ENCODE measurements around the gene CLEC4M.
"Not testable (repeated sequence)": the region's sequence is repeated elsewhere in the genome, so short reads cannot be mapped to it uniquely, and the experiment has no call there.

The CLEC4M gene

DNA sequence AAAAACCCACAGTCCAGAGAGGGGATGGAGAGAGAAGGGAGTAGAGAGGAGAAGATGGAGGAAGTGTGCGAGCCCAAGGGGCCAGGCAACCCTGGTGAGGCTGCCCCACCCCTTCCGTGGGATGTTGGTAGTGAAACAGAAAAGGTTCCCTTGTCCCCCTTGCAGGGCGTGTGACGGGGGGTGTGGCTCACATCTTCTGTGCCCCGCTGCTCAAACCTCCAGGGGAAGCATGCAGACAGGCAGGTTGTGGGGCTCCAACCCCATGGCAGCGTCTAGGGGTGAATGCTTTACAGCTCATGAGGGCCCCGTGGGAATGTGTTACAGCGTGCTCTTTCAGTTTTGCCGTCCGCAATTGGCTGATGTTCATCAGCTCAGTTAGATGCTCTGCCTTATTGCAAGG lies 52.3 kb downstream of the CLEC4M start:
- DNase-seq (ENCODE audit: low spot score) = no peak

DNA sequence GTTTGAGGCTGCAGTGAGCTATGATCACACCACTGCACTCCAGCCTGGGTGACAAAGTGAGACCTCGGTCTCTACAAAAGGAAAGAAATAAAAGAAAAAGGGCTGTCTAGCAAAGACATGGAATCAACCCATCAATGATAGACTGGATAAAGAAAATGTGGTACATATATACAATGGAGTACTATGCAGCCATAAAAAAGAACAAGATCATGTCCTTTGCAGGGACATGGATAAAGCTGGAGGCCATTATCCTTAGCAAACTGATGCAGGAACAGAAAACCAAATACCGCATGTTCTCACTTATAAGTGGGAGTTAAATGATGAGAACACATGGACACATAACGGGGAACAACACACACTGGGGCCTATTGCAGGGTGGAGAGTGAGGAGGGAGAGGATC lies 53.0 kb downstream of the CLEC4M start:
- DNase-seq (ENCODE audit: low spot score) = not testable (repeated sequence)

DNA sequence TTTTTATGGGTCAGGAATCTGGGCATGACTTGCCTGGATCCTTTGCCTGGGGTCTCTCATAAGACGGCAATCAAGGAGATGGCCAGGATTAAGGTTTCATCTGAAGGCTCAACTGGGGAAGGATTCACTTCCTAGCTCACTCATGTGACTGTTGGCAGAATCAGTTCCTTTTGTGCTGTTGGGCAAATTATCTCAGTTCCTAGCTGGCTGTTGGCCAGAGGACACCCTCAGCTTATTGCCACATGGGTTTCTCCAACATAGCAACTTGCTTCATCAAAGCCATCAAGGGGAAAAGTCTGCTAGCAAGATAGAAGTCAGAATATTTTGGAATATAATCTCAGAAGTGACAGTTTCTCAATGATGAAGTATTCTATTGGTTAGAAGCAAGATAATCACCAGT lies 54.8 kb downstream of the CLEC4M start:
- DNase-seq (ENCODE audit: low spot score) = no peak

DNA sequence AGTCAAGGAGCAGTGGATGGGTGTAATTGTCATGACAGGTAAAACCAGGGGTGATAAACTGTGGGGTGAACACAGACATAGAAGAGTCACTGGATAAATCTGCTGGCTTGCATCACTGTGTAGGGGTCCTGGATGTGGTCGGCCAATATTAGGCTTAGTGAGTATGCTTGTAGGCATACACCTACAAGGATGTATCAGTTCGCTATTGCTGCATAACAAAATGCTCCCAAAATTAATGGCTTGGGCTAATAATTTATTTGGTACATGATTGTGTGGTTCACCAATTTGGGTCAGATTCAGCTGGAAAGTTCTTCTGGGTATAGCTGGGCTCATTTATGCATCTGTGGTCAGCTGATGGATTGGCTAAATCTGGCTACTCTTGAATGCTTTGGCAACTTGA lies 55.8 kb downstream of the CLEC4M start:
- no peak for DNase-seq (ENCODE audit: low spot score)

All from ecto neural progenitor cell (in vitro differentiated cells).